Measurements from ENCODE around the gene EIF2AK3. TPM values are rescaled to one million over a fixed set of nuclear protein-coding genes. Genes with fewer than 3 reads are reported as not detected.

Gene EIF2AK3
- total RNA-seq, 1 donor from 2014 or later, result 24.3 TPM

GRCh38 chr2:88601286-88601685 lies 26.0 kb downstream of the EIF2AK3 start:
- H3K9me3 Mint-ChIP-seq, result no peaks in the 10 kb centered on the region
- no peaks in the 10 kb centered on the region for H3K36me3 Mint-ChIP-seq
- TF ChIP-seq, protein P1, sequence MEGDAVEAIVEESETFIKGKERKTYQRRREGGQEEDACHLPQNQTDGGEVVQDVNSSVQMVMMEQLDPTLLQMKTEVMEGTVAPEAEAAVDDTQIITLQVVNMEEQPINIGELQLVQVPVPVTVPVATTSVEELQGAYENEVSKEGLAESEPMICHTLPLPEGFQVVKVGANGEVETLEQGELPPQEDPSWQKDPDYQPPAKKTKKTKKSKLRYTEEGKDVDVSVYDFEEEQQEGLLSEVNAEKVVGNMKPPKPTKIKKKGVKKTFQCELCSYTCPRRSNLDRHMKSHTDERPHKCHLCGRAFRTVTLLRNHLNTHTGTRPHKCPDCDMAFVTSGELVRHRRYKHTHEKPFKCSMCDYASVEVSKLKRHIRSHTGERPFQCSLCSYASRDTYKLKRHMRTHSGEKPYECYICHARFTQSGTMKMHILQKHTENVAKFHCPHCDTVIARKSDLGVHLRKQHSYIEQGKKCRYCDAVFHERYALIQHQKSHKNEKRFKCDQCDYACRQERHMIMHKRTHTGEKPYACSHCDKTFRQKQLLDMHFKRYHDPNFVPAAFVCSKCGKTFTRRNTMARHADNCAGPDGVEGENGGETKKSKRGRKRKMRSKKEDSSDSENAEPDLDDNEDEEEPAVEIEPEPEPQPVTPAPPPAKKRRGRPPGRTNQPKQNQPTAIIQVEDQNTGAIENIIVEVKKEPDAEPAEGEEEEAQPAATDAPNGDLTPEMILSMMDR (IDR thresholded peaks at IDR 0.05; ENCODE audit: unreplicated experiment), result no peak
- peak overlapping the region; percentile 84 for H3K27ac Mint-ChIP-seq
- H3K4me1 Mint-ChIP-seq, result peaks cover 38% of the 10 kb centered on the region
- DNase-seq (ENCODE audit: low spot score in 2 of 2, unreplicated experiment in 2 of 2), result no peak
- H3K4me3 Mint-ChIP-seq, result no peak overlapping the region
- H3K27me3 Mint-ChIP-seq (ENCODE audit: low read depth), result no peaks in the 10 kb centered on the region

DNA sequence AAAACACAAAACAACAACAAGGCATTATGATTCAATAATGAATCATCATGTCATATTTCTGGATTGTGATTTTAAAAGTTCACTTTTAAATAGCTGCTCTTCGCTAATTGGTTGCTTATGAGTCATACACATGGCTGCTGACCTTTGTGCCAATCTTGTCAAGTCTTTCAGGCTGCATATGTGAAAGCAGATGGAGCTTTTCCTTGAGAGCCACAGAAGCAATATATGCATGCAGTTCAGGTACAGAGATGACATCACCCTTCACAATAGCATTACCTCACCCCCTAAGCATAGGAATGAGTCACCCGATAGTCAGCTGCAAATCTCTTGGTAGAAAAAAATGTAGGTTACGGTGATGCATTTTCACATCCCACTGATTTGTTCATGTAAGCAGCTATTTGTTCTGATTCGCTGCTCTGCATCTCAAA lies 27.2 kb downstream of the EIF2AK3 start:
- H3K27me3 Mint-ChIP-seq (ENCODE audit: low read depth), result no peaks in the 10 kb centered on the region
- H3K9me3 Mint-ChIP-seq, result no peaks in the 10 kb centered on the region
- peak overlapping the region; percentile 84 for H3K27ac Mint-ChIP-seq
- TF ChIP-seq, protein P1 (IDR thresholded peaks at IDR 0.05; ENCODE audit: unreplicated experiment), result no peak
- no peak overlapping the region for H3K4me3 Mint-ChIP-seq
- no peak for DNase-seq (ENCODE audit: low spot score in 2 of 2, unreplicated experiment in 2 of 2)
- peaks cover 38% of the 10 kb centered on the region for H3K4me1 Mint-ChIP-seq
- H3K36me3 Mint-ChIP-seq, result peaks cover 4% of the 10 kb centered on the region

- Mint-ChIP-seq H3K4me1 (peaks cover 38% of the 10 kb centered on the region), H3K9me3 (no peaks in the 10 kb centered on the region), H3K4me3 (no peak overlapping the region), H3K27me3 (ENCODE audit: low read depth) (no peaks in the 10 kb centered on the region), H3K27ac (peak overlapping the region; percentile 84), H3K36me3 (peaks cover 4% of the 10 kb centered on the region)
- TF ChIP-seq, protein P1 (IDR thresholded peaks at IDR 0.05; ENCODE audit: unreplicated experiment), result no peak
- DNase-seq (ENCODE audit: low spot score in 2 of 2, unreplicated experiment in 2 of 2), result no peak
Observed at GRCh38 chr2:88599527-88599926, 27.7 kb downstream of the EIF2AK3 start.

- no peak overlapping the region for H3K4me3 Mint-ChIP-seq
- TF ChIP-seq, protein P1 (IDR thresholded peaks at IDR 0.05; ENCODE audit: unreplicated experiment), result no peak
- DNase-seq (ENCODE audit: low spot score in 2 of 2, unreplicated experiment in 2 of 2), result no peak
- no peaks in the 10 kb centered on the region for H3K27me3 Mint-ChIP-seq (ENCODE audit: low read depth)
- no peak overlapping the region for H3K27ac Mint-ChIP-seq
- peaks cover 9% of the 10 kb centered on the region for H3K36me3 Mint-ChIP-seq
- peaks cover 23% of the 10 kb centered on the region for H3K4me1 Mint-ChIP-seq
- no peaks in the 10 kb centered on the region for H3K9me3 Mint-ChIP-seq
Observed at GRCh38 chr2:88597168-88597567, 30.1 kb downstream of the EIF2AK3 start.

DNA sequence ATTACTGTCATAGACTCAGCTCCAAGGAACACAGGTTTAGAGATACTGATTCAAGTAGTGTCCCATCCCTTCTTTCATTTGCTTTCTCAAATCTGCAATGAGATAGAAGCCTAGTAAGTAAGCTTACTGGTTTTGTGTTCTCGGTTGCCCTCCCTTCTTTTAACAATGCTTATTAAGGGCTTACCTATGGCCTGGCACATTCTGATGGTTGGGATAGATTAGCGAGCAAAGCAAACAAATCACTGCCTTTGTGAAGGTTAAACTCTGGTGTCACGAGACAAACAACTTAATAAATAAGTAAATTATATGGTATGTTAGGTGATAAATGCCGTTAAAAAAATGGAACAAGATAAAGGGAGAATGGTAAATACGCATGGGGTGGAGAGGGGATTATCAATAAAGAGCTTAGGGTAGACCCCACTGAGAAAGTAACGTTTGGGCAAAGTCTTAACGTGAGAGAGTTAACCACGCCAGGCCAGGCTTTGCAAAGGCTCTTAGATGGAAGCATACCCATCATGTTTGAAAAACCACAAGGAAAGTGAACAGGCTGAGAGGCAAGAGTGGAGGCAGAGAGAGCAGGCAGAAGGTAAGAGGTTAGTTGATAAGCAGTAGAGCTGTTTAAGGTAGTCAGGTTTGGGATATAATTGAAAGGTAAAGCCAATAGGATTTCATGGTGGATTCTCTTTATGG lies 31.0 kb downstream of the EIF2AK3 start:
- peaks cover 9% of the 10 kb centered on the region for H3K36me3 Mint-ChIP-seq
- no peak overlapping the region for H3K4me3 Mint-ChIP-seq
- H3K4me1 Mint-ChIP-seq, result peaks cover 20% of the 10 kb centered on the region
- no peaks in the 10 kb centered on the region for H3K9me3 Mint-ChIP-seq
- TF ChIP-seq, protein P1 (IDR thresholded peaks at IDR 0.05; ENCODE audit: unreplicated experiment), result no peak
- no peaks in the 10 kb centered on the region for H3K27me3 Mint-ChIP-seq (ENCODE audit: low read depth)
- no peak overlapping the region for H3K27ac Mint-ChIP-seq
- DNase-seq (ENCODE audit: low spot score in 2 of 2, unreplicated experiment in 2 of 2), result no peak
